ENCODE data around the gene ACOT13. TPM values are rescaled to one million over a fixed set of nuclear protein-coding genes. Genes with fewer than 3 reads are reported as not detected.

Gene ACOT13
- total RNA-seq (2022; extraction: Qiagen RNA extraction), result 19.3 to 32.2 TPM (median 26.1 TPM) in 5 replicates

GRCh38 chr6:24666641-24667377 is at the start of gene ACOT13, which contains the start of gene TDP2:
TSS of gene ACOT13 (plus strand) at chr6:24667077. CDS start at chr6:24667264, 187 bp downstream.
TSS of gene TDP2 (minus strand) at chr6:24666899. CDS start at chr6:24666862, 37 bp downstream.

GRCh38 chr6:24719125-24719971 is 52.5 kb downstream of the ACOT13 start, which contains the start of gene C6orf62:
TSS of gene C6orf62 (minus strand) at chr6:24719154. CDS start at chr6:24718668, 486 bp downstream.

Other genes with a start within 250 kb of the ACOT13 start
- 0.45 to 1.4 TPM (median 1.3 TPM) in 5 replicates for gene GPLD1, start 177.5 kb upstream of the ACOT13 start, total RNA-seq (2022; extraction: Qiagen RNA extraction)
- gene ALDH5A1, start 172.1 kb upstream of the ACOT13 start, total RNA-seq (2022; extraction: Qiagen RNA extraction), result 6.4 to 8.6 TPM (median 7.4 TPM) in 5 replicates
- gene KIAA0319, start 20.9 kb upstream of the ACOT13 start, total RNA-seq (2022; extraction: Qiagen RNA extraction), result 1.6 to 2.0 TPM (median 1.9 TPM) in 5 replicates
- 26.1 to 33.2 TPM (median 29.8 TPM) in 5 replicates for gene TDP2, start 178 bp upstream of the ACOT13 start, total RNA-seq (2022; extraction: Qiagen RNA extraction)
- gene C6orf62, start 52.1 kb downstream of the ACOT13 start, total RNA-seq (2022; extraction: Qiagen RNA extraction), result 51.4 to 60.7 TPM (median 58.5 TPM) in 5 replicates
- 56.2 to 72.1 TPM (median 61.6 TPM) in 5 replicates for gene GMNN, start 107.9 kb downstream of the ACOT13 start, total RNA-seq (2022; extraction: Qiagen RNA extraction)
- not detected in 5 replicates for gene ARMH2, start 131.8 kb downstream of the ACOT13 start, total RNA-seq (2022; extraction: Qiagen RNA extraction)